IPS-18c (cell line): Measurements from ENCODE around the gene BRD3.

ENCODE experiments used
- H3K4me3 ChIP-seq: 2 replicates; pipeline ENCODE4 v1.7.0; 2013; ENCODE audit warnings: low read depth, mild to moderate bottlenecking, low read length, moderate library complexity; ENCODE audit not compliant: insufficient read depth
- H3K9me3 ChIP-seq: one replicate; pipeline ENCODE4 v1.6.1; 2013; ENCODE audit warnings: mild to moderate bottlenecking, low read length, moderate library complexity; ENCODE audit not compliant: control insufficient read depth, insufficient read depth

The BRD3 gene

DNA sequence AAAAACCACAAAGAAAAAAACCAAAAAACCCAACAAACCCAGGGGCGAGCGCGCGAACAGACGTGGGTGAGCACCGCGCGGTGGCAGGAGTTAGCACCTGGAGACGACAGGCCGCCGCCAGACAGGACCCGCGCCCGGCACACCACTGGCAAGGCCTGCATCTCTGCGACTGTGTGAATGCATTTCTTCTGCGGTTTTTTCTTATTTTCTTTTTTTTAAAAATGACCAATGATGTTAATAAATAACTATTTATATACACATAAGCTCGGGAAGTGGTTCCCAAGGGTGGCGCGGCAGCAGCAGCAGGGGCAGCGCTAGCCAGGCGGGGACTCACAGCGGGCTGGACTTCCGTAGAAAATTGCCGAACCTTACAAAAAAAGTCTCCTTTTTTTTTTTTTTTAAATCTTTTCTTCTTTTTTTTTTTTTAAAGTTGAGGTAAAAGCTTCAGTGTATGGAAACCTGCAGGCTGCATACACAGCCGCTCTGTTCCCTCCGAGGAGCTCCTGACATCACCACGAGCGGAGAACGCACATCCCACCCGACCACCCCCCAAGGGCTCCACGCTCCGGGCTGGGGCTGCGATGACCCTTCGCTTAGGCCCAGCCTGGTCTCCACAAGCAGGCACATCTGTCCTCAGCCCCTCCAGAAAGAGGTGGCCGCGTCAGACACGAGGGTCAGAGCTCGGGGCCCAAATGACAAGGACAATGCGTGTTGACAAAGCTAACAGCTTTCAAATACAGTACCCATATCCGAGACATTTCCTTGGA is 35.2 kb downstream of the BRD3 start:
- H3K4me3 ChIP-seq: no peak overlapping the region
- no peaks in the 10 kb centered on the region for H3K9me3 ChIP-seq

DNA sequence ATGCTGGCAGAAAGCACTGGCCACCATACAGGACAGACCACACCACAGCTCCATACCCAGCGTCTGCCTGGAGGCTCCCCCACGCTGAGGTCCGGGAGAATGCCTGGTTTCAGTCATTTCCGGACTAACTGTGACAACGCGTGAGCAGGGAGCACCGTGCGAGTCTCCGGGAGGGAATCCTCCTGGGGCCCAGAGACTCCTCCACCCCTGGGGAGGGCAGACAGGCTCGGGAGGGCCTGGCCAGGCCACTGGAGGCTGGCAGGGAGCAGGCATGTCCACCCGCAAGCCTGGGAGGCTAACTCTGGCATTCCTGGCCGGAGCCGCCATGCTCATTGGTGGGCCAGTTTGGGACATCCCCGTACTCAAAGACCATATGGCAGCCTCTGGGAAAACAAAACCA is 36.0 kb downstream of the BRD3 start:
- H3K9me3 ChIP-seq: no peaks in the 10 kb centered on the region

DNA sequence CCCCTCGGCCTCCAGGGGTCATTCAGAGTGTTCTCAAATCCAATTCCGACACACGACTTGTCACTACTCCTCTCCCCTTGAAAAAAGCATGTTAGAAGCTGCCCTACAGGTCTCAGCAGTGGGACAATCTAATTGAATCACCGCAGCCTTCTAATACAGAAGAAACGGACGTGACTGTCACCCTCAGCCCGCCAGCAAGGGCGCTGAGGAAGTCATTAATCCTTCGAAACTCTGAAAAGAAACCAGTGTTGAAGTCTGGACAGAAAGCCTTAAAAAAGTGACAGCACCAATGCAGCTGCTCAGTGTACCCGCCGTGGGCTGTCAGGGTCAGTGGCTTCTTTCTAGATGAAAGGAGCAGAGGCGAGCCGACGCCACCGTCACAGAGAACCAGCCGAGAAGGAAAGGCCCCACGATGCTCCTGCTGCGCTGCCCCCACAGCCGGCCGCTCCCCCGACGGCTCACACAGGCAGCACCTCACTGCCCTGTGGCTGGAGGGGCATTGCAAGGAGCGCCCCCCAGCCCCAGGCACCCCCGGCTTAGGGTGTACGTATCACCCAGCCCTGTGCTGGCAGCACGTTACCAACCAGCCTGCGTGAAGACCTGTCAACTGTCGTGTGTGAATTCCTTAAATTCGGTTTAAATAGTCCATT is 36.9 kb downstream of the BRD3 start:
- no peak overlapping the region for H3K4me3 ChIP-seq
- no peaks in the 10 kb centered on the region for H3K9me3 ChIP-seq

More for the DNA sequence above, 36.0 kb downstream of the BRD3 start:
- H3K4me3 ChIP-seq: no peak overlapping the region

DNA sequence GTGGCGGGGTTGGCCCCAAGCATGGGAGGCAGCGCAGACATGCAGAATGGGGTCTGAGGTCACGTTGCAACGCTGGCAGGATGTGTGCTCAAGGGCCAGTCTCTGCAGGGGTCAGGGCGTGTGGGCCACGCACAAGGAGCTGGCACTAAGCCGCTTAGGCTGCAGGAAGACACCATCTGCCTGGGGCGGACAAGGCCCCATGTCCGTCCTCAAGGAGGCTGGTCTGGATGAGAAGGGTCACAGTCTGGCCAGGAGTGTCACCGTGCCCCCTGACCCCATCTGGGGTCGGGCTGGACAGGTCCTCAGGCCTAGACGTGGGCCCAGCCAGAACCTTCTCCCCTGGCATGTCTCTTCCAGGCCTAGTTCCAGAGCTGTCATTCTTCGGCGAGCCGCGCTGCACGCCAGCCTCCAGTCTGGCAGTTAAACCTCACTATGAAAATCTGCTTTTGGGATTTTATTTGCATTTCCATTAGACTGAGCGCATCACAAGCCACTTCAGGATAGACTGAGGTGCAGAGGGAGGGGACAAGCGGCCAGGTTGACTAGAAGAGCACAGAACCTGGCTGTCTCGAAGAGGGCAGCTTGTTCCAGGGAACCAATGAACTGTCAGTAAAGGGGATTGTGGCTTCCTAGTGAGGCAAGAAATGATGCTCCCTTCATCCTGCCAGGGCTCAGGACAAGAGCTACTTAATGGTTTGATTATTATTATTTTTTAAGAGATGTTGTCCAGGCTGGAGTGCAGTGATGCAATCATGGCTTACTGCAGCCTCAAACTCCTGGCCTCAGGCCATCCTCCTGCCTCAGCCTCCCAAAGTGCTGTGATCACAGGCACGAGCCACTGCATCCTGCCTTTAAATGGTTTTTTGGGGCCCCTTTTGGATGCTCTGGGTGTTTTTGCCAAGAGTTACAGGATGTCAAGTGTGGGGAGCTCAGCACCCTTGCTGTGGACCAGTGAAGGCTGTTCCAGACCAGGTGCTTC is 38.3 kb downstream of the BRD3 start:
- H3K4me3 ChIP-seq: no peak overlapping the region
- H3K9me3 ChIP-seq: no peaks in the 10 kb centered on the region

DNA sequence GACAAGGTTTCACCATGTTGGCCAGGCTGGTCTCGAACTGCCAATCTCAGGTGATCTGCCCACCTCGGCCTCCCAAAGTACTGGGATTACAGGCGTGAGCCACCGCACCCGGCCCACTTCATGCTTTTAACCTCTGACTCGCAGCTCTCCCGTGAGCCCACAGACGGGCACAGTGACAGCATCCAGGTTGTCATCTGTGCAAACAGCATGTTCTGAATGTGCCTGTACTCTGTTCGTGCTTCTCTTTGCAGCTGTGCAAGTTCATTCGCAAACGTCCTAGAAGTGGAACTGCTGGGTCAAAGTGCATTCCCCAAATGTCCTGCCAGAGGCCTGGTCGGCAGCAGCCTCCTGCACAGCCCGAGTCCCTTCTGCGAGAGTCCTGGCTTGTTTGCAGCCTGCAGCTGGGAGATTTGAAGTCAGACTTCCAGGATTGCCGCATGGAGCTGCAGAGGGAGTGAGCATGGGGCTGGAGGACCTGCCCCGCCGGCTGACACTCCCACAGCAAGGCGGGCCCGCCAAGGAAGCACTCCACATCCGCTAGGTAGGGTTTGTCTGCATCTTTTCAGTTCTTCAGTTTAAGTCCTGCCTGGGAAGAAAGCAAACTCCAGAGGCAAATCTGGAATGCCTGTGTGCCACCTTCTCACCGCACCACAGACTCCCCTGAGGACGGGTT is 39.1 kb downstream of the BRD3 start:
- no peaks in the 10 kb centered on the region for H3K9me3 ChIP-seq
- H3K4me3 ChIP-seq: no peak overlapping the region

DNA sequence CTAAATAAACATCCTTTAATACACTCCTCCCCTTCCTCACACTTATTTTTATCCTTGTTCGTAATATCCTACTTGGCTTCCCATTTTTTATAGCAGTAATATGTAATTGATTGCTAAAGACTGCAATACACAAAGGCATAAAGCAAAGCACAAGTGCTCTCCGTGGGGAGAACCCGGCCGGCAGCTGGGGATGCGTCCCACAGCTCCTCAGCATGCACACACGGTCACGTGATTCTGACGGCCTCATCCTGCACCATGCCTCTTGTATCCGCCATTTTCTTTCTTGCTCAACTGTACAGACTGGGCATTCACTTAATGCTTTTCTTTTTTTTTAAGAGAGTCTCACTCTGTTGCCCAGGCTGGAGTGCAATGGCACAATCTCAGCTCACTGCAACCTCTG is 39.8 kb downstream of the BRD3 start:
- Histone ChIP-seq H3K4me3 (no peak overlapping the region), H3K9me3 (no peaks in the 10 kb centered on the region)

DNA sequence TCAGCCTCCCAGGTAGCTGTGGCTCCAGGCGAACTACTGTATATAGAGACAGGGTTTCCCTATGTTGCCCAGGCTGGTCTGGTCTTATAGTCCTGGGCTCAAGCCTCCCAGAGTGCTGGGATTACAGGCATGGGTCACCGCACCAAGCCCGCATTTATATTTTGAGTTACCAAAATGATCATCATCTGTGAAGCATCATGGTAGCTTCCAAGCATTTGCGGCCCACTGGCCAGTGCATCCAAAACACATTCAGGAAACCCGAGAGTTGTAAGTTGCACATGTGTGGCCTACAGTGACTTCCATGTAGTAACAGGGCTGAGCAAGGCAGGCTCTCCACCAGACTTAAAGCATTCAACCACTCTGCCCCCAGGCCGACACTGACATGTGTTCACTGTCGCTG is 40.3 kb downstream of the BRD3 start:
- H3K9me3 ChIP-seq: no peaks in the 10 kb centered on the region

DNA sequence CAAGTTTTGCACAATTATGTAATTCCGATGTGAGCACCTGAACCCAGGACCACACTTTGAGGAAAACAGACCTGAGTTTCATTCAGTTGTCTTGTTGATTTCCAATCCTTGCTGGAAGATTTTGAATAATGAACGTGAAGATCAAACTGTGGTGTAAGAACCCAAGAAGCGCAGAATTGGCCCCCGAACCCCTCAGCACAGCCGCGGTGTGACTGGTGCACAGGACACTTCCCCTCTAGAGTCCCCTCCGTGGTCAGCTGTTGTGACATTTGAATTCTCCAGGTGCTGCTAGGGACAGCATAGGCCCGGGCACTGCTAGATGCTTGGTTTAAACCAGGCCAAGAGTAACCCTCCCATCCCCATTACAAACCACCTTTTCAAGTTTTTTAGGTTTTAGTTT is 40.8 kb downstream of the BRD3 start:
- H3K4me3 ChIP-seq: no peak overlapping the region
- H3K9me3 ChIP-seq: no peaks in the 10 kb centered on the region

More for the DNA sequence above, 40.3 kb downstream of the BRD3 start:
- no peak overlapping the region for H3K4me3 ChIP-seq

DNA sequence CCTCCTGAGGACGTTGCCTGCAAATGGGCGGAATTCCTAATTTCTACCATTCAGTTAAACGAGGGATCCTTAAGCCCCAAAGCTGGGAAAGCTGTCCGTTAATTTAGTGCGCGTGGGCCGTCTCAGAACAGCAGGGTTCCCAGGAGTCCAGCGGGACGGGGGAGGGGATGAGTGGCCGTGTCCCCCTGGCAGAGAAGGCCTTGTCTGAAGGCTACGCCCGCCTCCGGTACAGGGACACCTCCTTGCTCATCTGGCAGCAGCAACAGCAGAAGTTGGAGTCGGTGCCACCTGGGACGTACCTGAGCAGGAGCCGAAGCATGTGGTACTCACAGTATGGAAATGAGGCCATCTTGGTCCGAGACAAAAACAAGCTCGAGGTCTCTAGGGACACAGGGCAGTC is 41.2 kb downstream of the BRD3 start:
- Histone ChIP-seq H3K4me3 (peak overlapping the region; percentile 88; the same call in 1 of the 2 replicates), H3K9me3 (no peaks in the 10 kb centered on the region)

DNA sequence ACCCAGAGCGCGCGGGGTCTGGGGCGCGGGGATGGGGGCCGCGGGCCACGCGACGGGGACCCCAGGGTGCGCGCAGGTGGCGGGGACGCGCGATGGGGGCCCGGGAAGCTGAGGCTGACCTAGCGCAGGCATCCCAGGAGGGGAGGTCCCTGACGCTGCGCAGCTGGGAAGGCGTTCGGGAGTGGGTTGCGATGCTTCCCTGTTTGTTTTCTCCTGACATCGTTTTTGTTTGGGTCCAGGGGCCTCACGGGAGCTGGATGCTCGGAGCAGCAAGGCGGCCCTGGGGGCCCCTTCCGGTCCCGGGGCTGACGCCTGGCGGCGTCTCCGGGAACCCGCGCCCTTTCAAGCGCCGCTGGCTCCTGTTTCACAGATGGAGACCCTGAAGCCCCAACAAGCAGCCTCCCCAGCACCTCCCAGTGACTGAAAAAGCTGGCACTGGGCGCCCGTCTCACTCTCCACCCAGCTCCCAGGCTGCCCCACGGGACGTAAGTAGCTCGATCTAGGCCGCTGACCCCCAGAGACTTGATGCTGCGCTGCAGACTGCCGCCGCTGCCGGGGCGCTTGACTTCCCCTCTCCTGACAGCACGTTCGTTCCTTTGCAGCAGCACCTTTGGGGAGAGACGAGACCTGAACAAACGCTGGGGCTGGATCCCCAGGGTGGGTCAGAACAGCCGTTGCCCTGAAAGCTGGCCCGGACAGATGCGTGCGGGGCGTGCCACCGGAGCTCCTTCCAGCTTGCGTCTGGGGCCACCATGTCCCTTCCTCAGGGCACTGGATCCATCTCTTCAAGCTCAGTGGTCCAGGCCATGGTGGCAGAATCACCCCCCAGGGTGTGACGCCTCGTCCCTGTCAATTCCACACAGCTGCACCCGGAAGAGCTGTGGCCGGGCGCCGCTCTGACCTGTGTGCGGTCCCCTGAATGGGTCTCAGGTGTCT is 42.0 kb downstream of the BRD3 start:
- Histone ChIP-seq H3K9me3 (no peaks in the 10 kb centered on the region), H3K4me3 (peak overlapping the region; percentile 88)

DNA sequence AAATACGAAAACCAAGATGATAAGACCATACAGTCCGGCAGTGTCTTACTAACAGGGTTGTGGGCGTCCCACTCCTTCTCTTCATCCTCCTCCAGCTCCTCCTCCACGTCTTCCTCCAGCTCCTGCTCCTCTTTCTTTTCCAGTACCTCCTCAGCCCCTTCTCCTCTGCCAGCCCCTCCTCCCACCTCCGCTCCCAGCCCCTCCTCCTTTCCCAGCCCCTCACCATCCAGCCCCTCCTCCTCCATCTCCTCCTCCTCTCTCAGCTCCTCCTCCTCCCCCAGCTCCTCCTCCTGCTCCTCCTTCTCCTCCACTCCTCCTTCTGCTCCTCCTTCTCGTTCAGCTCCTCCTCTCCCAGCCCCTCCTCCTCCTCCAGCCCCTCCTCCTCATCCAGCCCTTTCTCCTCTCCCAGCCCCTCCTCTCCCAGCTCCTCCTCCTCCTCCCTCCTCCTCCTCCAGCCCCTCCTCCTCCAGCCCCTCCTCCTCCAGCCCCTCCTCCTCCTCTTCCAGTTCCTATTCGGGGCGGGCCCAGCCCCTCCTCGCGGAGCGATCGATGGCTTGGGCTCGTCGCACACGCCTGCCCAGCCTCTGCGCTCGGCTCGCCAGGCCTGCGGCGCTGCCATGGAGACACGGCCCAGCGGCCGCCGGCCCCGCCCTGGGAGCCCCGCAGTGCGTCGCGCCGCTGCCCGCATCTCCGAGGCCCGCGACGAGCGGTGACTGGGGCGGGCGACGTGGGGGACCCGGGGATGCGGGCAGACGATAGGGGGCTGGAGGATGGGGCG is 42.8 kb downstream of the BRD3 start, which contains the start of gene BRD3OS:
TSS of gene BRD3OS (plus strand) at position 654 of the 778 bp plus-strand sequence. CDS start 1,267 bp downstream, outside the sequence.
- Histone ChIP-seq H3K9me3 (no peaks in the 10 kb centered on the region), H3K4me3 (peak within 1 kb of the TSS; percentile 88)

DNA sequence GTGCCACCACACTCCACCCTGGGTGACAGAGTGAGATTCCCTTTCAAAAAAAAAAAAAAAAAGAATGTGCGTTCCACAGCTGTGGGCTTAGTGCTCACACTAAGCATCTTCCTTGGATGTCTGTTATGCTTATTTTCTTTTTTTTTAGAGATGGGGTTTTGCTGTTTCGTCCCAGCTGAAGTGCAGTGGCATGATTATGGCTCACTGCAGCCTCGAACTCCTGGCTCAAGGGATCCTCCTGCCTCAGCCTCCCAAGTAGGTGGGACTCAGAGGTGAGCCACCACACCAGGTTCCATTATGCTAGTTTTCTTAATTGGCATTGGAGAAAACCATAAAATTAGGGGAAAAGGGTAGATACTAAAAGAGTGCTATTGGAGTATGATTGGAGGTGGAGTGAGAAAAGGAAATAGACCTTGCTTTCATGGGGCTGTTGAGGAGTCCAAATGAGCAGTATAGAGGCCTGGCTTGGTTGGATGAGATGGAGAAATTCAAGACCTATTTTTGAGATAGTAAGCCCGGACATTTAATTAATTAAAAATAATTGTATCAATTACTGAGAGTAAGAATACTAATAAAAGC is 43.5 kb downstream of the BRD3 start:
- H3K4me3 ChIP-seq: 0 out of 2 replicates have a peak overlapping the region, but pooled peaks have one; percentile 15

DNA sequence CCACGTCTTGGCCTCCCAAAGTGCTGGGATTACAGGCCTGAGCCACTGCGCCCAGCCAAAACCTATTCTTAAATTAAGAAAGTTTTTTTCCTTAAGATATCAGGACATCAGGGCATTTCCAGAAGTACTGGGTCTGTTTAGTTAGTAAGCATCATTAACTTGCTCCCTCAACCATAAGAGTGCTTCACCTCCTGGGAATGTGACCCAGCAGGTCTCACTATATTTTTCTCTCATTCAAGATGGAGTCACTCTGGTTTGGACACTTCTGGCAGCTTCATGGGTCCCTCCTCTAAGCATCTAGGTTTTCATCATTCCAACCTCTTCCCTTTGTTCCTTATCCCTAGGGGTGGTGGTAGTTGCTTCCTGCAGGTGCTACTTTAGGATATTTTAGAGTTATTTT is 52.9 kb downstream of the BRD3 start:
- H3K4me3 ChIP-seq: no peak overlapping the region
- H3K9me3 ChIP-seq: peaks cover 17% of the 10 kb centered on the region

More for the DNA sequence above, 43.5 kb downstream of the BRD3 start:
- H3K9me3 ChIP-seq: peaks cover 3% of the 10 kb centered on the region

DNA sequence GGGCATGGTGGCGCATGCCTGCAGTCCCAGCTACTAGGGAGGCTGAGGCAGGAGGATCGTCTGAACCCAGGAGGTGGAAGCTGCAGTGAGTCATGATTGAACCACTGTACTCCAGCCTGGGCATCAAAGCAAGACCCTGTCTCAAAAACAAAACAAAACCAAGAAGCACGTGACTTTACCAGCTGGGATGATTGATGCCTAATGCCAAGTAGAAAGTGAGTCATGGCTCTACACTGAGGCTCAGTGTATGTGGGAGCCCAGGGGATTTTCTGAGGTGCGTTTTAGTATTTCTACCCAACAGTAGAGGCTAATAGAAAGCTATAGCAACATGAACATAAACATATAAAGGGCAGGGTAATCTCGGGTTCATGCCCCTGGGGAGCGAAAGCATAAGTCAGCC is 56.4 kb downstream of the BRD3 start:
- Histone ChIP-seq H3K4me3 (no peak overlapping the region; the same call in 1 of the 2 replicates), H3K9me3 (peaks cover 12% of the 10 kb centered on the region)
